T47D (cell line): ENCODE data around the gene MCC.

Experiments
- DNase-seq, 2 experiments: peaks; one replicate each; pipeline versions ENCODE4 v3.0.0 to v3.0.0-alpha.2; 2011 to 2012; ENCODE audit warnings: low read depth in 1 of 2, low spot score in 1 of 2
- JUND ChIP-seq: IDR thresholded peaks from 2 replicates; pipeline ENCODE4 v1.6.1; 2012; ENCODE audit warnings: low read depth
- in situ Hi-C: cut with HindIII; loops from 2 replicates; pipeline ENCODE4 v1.10.0; 2016; ENCODE audit warnings: low sequenced_read_pairs, low pct_unique_long_range_greater_than_20kb

Gene MCC

DNA sequence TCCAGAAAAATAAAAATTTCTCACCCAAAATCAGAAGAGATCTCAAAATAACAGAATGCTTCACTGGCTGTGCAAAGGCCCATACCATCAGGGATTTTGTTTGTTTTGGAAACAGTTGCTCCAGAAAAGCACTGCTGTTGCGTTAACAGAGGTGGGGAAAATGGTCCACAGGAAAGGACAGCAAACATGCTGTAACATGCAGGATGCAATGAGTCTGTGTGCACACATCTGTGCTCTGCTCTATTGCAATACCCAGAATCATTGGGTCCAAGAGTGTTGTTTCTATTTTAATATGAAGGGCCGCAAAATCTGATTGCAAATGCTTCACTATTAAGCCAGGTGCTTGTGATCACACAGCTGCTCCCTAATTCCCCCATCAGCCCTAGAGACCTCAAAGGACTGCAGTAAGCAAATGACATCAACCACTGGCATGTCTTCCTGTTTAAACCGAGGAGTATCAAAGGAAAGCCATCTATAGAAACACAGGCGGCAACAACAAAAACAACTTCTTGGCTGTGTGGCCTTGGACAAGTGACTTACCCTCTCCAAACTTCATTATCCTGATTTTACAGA lies 370.6 kb downstream of the MCC start:
- in situ Hi-C loops: no loop called here
- no peak for TF ChIP-seq JUND
- DNase-seq: no peak

DNA sequence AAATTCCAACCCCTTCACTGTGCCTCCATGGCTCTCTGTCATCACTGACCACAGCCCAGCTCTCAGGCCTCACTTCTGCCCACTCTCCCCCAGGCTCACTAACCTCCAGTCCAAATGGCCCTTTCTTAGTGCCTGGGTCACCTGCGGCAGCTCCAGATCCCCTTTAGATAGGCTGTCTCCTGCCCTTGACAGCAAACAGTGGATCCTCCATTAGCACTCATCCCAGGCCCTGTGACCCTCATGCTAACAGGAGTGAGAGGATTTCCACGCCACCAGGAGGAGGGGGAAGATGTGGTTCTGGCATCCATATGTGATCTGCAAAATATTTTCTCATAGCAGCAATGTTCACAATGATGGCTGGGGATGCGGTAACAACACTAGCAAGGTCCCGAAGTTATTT lies 372.3 kb downstream of the MCC start:
- in situ Hi-C loops: no loop called here
- TF ChIP-seq JUND: no peak
- no peak for DNase-seq

DNA sequence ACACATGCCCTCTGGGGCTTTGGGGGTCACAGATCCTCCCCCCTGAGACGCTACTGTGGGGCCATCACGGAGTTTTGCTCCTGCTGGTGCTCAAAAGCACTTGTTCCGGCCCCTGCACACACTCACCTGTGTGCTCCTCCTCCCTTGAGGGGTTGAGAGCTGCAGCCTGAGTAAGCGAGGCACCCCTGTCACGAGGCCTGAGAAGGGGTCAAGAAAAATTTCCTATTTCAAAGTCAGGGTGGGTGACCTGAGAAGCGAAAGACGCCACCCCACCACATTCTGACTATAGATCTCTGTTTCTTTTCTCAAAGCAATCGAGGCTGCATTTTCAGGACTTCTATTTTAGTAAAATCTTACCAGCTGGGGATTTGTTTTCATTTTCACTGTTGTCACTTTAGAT lies 373.2 kb downstream of the MCC start:
- no peak for DNase-seq
- TF ChIP-seq JUND: no peak
- in situ Hi-C loops: no loop called here

DNA sequence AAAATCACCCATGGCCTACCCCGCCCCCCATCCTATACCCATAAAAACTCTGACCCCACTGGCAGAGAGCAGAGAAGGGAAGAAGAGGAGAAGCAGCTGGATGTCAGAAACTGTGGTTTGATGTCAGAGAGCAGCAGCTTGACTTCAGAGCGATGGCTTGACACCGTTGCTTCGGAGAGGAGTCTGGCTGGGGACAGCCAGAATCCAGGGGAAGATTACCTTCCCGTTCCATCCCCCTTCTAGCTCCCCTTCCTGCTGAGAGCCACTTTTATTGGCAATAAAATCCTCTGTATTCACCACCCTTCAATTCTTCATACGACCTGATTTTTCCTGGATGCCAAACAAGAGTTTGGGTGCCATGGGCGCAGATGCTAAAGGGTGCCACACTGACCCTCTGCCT lies 373.7 kb downstream of the MCC start:
- no peak for TF ChIP-seq JUND
- in situ Hi-C loops: no loop called here
- no peak for DNase-seq

DNA sequence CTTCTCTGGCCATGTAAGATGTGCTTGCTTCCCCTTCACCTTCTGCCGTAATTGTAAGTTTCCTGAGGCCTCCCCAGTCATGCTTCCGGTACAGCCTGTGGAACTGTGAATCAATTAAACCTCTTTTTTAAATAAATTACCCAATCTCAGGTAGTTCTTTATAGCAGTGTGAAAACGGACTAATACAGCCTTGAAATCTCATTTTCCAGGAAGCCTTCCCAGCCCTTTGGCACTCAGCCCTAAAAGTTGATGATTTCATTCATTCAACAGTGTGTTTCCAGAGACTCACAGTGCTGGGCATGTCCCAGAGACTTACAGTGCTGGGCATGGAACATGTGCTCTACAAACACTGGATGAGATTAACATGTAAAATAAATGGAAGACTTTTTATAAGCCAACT lies 375.8 kb downstream of the MCC start:
- in situ Hi-C loops: no loop called here
- TF ChIP-seq JUND: no peak
- no peak for DNase-seq

DNA sequence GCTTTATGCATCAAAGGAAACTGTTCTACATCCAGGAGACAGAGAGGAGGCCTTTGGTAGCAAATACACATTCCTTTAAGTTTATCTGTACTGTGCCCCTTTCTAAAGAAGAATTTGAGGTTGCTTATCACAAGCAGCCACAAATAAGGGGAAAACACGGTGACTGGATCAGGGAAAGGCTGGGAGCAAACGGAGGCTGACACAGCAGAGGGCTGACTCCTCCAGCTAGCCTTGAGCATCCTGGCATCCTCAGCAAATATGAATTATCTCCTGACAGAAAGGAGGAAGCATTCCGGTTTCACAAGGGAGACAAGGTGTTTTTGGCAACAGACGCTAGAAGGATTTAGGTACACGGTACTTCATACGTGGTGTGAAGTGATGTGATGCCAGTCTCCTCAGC lies 378.1 kb downstream of the MCC start:
- TF ChIP-seq JUND: no peak
- no peak for DNase-seq
- in situ Hi-C loops: no loop called here

DNA sequence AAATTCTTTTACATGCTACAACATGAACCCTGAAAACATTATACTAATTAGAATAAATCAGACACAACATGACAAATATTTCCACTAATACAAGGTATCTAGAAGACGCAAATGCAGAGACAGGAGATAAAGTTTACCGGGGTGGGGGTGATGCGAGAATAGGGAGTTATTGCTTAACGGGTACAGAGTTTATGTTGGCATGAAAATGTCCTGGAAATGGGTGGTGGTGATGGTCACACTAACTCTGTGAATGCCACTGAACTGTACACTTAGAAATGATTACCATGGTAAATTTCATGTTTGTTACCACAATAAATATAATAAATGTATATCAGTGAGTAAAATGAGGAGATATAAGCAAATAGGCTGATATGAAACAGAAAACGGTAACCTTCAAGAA lies 378.9 kb downstream of the MCC start:
- in situ Hi-C loops: no loop called here
- no peak for DNase-seq
- TF ChIP-seq JUND: no peak

DNA sequence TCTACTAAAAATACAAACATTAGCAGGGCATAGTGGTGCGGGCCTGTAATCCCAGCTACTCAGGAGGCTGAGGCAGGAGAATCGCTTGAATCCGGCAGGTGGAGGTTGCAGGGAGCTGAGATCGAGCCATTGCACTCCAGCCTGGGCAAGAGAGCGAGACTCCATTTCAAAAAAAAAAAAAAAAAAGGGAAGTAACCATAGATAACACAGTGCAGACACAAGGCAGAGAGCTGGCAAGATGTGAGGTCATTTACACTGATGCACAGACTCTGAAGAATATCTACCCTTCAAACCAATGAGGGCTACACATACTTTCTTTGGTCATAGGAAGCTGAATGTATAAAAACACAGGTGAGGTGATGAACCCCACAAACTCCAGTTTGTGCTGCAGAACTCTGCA lies 379.8 kb downstream of the MCC start:
- in situ Hi-C loops: no loop called here
- no peak for DNase-seq
- TF ChIP-seq JUND: no peak

DNA sequence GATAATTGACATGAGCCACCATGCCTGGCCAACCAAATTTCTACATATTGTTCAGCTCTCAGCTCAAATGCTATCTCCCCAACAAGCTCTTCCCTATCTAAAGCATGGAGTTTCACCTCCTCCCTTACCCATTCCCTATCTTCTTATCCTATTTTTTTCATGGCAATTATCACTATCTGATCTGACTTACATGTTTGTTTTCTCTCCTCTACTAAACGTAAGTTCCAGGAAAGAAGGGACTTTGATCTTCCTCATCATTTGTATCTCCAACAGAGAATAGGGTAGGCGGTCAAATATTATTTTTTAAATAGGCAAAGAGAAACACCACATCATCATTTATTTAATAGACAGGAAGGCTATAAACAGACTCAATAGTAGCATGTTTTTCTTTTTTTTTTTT lies 381.4 kb downstream of the MCC start:
- no peak for DNase-seq
- in situ Hi-C loops: no loop called here

DNA sequence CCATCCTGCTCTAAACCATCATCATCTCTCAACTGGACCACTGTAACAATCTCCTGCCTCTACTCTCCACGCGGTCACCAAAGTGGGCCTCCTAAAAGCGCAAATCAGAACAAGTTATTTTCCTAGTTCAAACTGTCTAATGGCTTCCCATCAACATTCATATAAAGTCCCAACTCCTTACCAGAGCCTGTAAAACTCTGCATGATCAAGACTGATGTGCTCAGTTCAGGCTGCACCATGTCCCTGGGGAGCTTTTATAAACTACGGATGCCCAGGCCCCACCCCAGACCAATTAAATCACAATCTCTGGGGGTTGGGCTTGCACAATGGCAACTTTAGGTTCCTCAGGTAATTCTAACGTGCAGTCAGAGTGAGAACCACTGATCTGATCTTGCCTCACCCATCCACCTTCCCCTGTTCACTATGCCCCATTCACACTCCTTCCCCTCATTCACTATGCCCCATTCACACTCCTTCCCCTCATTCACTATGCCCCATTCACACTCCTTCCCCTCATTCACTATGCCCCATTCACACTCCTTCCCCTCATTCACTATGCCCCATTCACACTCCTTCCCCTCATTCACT lies 382.5 kb downstream of the MCC start:
- no peak for DNase-seq
- TF ChIP-seq JUND: no peak
- in situ Hi-C loops: no loop called here

More for the DNA sequence above, 381.4 kb downstream of the MCC start:
- no peak for TF ChIP-seq JUND

DNA sequence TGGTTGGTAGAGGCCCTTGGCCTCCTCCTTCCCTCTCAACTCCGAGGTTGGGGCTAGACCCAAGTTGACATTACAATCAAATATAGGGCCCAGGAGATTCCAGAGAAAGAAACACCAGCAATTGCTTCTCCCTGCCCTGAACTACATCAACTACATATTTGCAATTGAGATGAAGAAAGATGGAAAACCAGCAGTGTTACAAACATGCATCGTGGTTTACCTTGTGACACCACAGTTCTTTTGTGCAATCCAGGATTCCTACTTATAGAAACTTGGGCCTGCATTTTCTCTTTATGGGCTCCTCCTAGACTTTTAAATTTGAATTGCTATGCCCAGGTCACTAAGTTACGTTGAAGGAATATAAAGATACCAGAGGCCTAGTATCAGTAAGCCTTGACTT lies 384.9 kb downstream of the MCC start:
- in situ Hi-C loops: no loop called here
- no peak for DNase-seq
- no peak for TF ChIP-seq JUND

DNA sequence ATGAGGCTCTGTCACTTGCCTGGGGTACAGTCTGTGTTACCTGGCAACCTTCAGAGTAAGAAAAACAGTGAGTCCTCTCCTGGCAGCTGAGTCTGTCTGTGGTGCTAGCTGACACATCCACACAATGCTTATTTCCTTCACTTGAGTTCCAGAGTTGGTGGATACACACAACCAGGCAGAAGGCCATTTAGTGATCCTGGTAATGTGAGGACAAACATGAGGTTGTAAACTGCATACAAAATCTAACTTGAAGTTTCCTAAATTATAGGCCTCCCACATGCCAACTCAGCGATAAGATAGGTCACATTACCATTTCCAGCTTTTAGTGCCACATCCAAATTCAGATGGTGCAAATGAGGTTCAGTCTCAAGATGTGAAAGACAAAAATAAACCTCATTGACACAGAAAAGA lies 386.1 kb downstream of the MCC start:
- DNase-seq: no peak
- in situ Hi-C loops: no loop called here
- no peak for TF ChIP-seq JUND

DNA sequence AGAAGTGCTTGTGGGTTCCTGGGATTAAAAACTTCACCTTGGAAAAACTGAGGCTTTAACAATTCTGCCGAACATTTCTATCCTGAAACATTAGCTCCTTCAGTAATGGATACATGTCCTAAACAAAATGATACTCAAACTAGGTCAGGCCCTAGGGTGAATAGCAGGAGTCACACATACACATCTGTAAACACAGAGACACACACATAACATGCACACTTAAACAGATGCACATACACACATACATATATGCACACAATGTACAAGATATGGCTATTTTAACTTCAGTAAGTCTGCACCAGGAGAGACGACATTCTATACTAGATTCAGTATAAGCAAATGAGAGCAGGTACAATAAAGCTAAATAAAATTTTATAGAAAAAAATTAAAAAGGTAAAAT lies 387.3 kb downstream of the MCC start:
- in situ Hi-C loops: no loop called here
- DNase-seq: no peak
- TF ChIP-seq JUND: no peak

DNA sequence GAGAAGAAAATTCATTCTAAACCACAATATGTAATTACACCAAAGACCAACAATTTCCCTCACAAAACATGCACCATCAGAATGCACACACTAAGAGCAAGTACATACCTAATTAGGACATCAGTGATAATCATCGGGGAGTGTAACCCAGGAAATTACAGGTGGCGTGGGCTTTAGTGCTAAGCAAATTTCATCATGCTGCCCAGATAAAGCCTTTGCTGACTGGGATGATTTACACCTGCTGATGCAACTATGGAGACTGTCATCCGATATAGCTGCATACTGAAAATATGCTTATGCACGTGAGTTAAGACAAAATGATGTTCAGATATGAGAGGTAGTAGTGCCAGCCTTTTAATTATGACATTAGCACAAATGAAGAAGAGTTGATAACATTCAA lies 388.4 kb downstream of the MCC start:
- in situ Hi-C loops: no loop called here
- DNase-seq: no peak
- no peak for TF ChIP-seq JUND
